Effector CD4-positive, alpha-beta T cell (primary cell): ENCODE data around the gene ZYG11A. TPM values are rescaled to one million over a fixed set of nuclear protein-coding genes. Genes with fewer than 3 reads are reported as not detected.
"Not testable (repeated sequence)": the region's sequence is repeated elsewhere in the genome, so short reads cannot be mapped to it uniquely, and the experiment has no call there.

ENCODE experiments used
- DNase-seq: peaks from one replicate; pipeline ENCODE4 v3.0.0-alpha.2; 2020
- total RNA-seq: gene quantifications from one replicate; lab custom pipeline; 2026; lab: John Stamatoyannopoulos, UW

The ZYG11A gene
- total RNA-seq = not detected

DNA sequence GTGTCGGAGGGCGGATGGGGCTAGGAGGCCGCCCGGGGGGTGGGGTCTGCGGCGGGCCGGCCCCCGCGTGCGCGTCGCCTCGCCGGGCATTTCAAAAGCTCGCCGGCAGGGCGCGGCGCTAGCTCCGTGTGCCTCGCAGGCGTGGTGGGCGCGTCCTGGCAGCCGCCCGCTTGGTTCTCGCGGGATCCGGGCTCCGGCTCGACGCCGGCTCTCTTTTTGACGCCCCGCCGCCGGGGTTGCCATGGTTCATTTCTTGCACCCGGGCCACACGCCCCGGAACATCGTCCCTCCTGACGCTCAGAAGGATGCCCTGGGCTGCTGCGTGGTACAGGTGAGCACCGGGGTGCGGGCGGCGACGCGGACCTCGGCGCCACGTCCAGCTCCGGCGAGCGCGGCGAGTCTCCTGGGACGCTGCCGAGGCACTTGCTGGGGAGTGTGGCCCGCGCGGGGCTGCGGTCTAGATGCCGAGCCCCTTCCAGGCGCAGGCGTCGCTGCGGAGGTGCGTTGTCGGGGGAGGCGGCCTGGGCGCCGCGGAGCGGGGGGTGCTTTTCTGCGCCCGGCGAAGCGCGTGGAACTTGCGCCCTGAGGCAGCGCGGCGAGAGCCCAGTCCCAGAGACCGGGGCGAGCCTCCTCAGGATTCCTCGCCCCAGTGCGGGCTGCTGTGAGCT lies at the start of gene ZYG11A:
Gene ZYG11A, plus strand, starts transcription at position 118 of the 668 bp plus-strand sequence. Its CDS starts 124 bp downstream, at position 242.
- DNase-seq = peak; percentile 31

- DNase-seq = not testable (repeated sequence)
Measured at GRCh38 chr1:52793717-52794116, 48.8 kb upstream of the ZYG11A start.

- DNase-seq = no peak
Measured at GRCh38 chr1:52795464-52795863, 47.1 kb upstream of the ZYG11A start.

GRCh38 chr1:52798331-52798730 lies 44.2 kb upstream of the ZYG11A start:
- DNase-seq = no peak

DNA sequence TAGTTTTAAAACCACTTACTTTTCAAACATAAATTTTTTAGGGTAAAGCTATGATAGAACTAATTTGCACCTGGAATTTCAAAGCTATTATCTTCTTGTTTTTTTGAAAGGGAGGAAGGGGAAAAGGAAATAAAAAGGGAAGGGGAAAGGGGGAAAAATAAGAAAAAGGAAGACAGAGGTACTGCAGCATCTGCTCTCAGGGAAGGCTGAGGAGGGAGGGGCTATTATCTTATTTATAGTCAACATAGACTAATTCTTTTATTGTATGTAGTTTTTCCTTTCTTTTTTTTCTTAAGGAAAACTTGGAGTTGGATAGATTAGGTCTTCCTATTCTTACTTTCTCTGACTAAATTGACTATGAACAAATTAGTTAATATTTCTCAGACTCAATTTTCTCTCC lies 41.5 kb upstream of the ZYG11A start:
- DNase-seq = no peak

- DNase-seq = not testable (repeated sequence)
Measured at GRCh38 chr1:52804083-52804482, 38.5 kb upstream of the ZYG11A start.

DNA sequence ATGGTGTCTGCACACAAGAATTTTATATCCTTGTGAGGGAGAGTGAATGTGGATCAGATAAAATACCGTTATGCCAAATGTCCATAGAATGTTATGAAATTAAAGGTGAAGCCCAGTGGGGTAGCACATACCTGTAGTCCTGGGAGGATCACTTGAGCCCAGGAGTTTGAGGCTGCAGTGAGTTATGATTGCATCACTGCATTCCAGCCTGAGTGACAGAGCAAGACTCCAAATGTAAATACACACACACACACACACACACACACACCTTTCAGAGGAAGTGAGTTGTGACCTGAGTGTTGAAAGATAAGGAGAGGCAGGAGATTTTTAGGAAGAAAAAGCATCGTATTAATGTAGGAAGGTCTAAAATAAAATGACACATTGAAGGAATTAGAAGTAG lies 28.1 kb upstream of the ZYG11A start:
- DNase-seq = no peak

- DNase-seq = not testable (repeated sequence)
Measured at GRCh38 chr1:52820830-52821229, 21.7 kb upstream of the ZYG11A start.

DNA sequence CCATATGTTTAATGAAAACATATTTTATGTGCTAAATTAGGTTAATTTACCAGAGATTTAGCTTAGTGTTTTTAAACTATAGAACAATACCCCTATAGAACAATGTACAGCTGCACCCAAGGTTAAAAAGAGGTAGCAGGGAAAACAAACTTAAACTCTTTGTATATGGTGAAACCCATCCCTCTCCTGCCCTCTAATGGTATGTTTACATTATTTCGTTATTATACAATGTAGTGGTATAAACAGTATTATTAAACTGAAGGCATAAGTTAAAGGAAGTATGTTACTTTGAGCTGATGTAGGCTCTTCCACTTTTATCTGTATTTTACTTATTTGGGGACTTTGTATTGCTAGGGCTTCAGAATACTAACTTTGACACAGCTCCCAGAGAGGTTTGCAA lies 16.7 kb upstream of the ZYG11A start:
- DNase-seq = no peak

GRCh38 chr1:52834798-52835197 lies 7.8 kb upstream of the ZYG11A start:
- no peak for DNase-seq

DNA sequence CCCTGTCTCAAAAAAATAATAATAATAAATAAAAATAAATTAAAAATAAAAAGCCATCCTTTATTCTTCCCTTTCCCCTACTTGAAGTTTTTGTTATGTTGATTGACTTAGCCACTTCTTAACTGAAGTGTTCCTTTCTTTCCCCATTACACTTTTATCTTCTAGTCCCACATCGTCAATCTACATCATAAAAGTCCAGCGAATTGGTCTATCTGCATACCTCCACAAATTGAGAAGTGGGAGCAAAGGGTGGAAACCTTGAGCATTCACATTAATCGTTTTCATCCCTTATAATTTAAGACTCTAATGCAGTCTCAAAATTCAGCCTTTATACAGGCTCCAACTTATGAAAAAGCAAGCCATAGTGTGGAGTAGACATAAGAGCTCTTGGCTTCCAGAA lies 6.5 kb upstream of the ZYG11A start:
- DNase-seq = no peak

- DNase-seq = not testable (repeated sequence)
Measured at GRCh38 chr1:52839175-52839574, 3.4 kb upstream of the ZYG11A start.

DNA sequence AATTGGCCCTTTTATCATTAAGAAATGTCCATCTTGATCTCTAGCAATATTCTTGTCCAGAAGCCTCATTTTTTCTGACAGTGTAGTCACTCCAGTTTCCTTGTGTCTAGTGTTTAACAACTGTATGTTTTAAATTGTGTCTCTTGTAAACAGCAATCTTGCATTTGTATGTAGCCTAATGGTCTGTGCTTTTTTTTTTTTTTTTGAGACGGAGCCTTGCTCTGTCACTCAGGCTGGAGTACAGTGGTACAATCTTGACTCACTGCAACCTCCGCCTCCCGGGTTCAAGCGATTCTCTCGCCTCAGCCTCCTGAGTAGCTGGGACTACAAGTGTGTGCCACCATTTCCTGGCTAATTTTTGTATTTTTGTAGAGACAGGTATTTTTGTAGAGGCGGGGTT lies 2.6 kb downstream of the ZYG11A start:
- DNase-seq = not testable (repeated sequence)

GRCh38 chr1:52848423-52848822 lies 5.9 kb downstream of the ZYG11A start:
- no peak for DNase-seq

DNA sequence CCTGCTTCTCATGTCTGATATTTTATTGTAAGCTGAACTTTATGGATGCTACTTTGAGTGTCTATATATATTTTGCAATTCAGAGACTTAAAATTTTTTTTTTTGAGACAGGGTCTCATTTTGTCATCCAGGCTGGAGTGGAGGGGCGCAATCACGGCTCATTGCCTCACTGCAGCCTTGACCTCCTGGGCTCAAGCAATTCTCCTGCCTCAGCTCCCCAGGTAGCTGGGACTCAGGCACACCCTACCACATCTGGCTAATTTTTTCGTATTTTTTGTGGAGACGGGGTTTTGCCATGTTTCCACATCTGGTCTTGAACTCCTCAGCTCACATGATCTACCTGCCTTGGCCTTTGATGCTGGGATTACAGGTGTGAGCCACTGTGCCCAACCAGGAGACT lies 8.4 kb downstream of the ZYG11A start:
- DNase-seq = no peak

- DNase-seq = no peak
Measured at GRCh38 chr1:52852854-52853253, 10.3 kb downstream of the ZYG11A start.

GRCh38 chr1:52855584-52855983 lies 13.0 kb downstream of the ZYG11A start:
- DNase-seq = no peak

DNA sequence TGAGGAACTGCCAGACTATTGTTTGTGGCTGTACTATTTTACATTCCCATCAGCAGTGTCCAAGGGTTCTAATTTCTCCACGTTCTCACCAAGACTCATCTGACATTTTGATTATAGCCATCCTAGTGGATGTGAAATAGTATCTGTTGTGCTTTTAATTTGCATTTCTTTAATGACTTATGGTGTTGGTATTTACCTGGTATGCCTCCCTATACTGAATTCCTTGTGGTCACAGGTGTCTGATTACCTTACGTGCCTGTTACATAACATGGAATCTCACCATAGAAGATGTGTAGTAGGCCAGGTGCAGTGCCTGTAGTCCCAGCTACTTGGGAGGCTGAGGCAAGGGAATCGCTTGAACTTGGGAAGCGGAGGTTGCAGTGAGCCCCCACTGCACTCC lies 13.5 kb downstream of the ZYG11A start:
- no peak for DNase-seq

- no peak for DNase-seq
Measured at GRCh38 chr1:52857443-52857842, 14.9 kb downstream of the ZYG11A start.

GRCh38 chr1:52862666-52863458 lies 20.3 kb downstream of the ZYG11A start:
- no peak for DNase-seq

DNA sequence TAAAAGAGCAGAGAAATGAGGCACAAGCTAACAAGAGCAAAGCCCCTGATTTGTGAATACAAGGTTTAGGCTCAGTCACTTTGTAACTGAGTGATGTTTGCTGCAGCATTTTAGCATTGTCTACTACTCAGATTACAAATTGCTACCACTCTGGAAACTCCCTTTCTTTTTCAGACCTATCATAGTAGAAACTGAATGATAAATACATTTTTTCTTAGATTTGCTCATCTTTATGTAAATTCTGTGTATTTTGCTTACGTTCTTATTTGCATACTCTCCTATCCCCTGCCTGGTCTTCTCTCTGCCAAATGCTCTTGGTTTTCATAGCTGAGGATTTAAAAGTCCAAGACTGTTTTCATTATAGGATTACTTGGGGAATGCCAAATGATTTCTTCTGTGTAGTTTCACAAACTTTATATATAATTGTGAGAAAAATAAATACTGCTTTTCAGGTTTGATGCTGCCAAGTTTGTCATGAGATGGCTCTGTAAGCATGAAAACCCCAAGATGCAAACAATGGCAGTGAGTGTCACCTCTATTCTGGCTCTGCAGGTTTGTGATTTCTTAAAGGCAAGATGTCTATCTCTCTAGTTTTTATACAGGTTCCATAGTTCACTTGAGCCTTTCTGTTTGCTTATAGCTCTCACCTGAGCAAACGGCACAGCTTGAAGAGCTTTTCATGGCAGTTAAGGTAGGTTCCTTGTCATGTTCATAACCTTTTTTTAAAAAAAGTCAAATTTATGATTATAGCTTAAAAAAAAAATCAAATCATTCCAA lies 24.7 kb downstream of the ZYG11A start:
- no peak for DNase-seq

- DNase-seq = not testable (repeated sequence)
Measured at GRCh38 chr1:52869727-52870126, 27.2 kb downstream of the ZYG11A start.

GRCh38 chr1:52876843-52877242 lies 34.3 kb downstream of the ZYG11A start:
- DNase-seq = no peak
